Activated CD4-positive, alpha-beta memory T cell treated with anti-CD3 and anti-CD28 coated beads, Interleukin-2, amount 10 ng/mL, durations not matched to agents 7 days and 5 days (primary cell): ENCODE data around the gene HACD2. TPM values are rescaled to one million over a fixed set of nuclear protein-coding genes. Genes with fewer than 3 reads are reported as not detected.

ENCODE experiments used
- CTCF ChIA-PET: fragments of 350-600 bp; sonication (Branson Sonifier 250); formaldehyde crosslinking; loops from one replicate; lab custom pipeline; 2021; ENCODE audit warnings: antibody characterized with exemption, inconsistent platforms; lab: Charles Lee
- POLR2A ChIA-PET: fragments of 350-600 bp; sonication (Branson Sonifier 250); formaldehyde crosslinking; loops from one replicate; lab custom pipeline; 2021; ENCODE audit warnings: antibody characterized with exemption; lab: Charles Lee
- DNase-seq: peaks from one replicate; pipeline ENCODE4 v3.0.0-alpha.2; 2020
- H3K27ac Mint-ChIP-seq: one replicate; pipeline ENCODE4 v1.8.0; 2021; ENCODE audit warnings: mild to moderate bottlenecking, mixed read lengths
- H3K27me3 Mint-ChIP-seq: one replicate; pipeline ENCODE4 v1.8.0; 2021; ENCODE audit warnings: mixed read lengths
- H3K36me3 Mint-ChIP-seq: one replicate; pipeline ENCODE4 v1.8.0; 2021; ENCODE audit warnings: low read depth, mixed read lengths
- H3K4me1 Mint-ChIP-seq: one replicate; pipeline ENCODE4 v1.8.0; 2021; ENCODE audit warnings: mixed read lengths
- H3K4me3 Mint-ChIP-seq: one replicate; pipeline ENCODE4 v1.8.0; 2021; ENCODE audit warnings: mild to moderate bottlenecking, mixed read lengths
- H3K9me3 Mint-ChIP-seq: one replicate; pipeline ENCODE4 v1.8.0; 2021; ENCODE audit warnings: mixed read lengths
- total RNA-seq, 2 experiments: library from RNA; stranded (reverse); gene quantifications; one replicate each; pipeline ENCODE4 v1.2.3, GENCODE V29; 2021

HACD2 gene
- total RNA-seq, 2 experiments from 2014 or later: 21.0 to 23.2 TPM

- Mint-ChIP-seq H3K4me3 (no peak overlapping the region), H3K4me1 (peaks cover 27% of the 10 kb centered on the region), H3K9me3 (peaks cover 4% of the 10 kb centered on the region), H3K36me3 (peaks cover 32% of the 10 kb centered on the region), H3K27me3 (no peaks in the 10 kb centered on the region), H3K27ac (no peak overlapping the region)
- POLR2A ChIA-PET: interaction anchor here (0.6 to 3.2 kb wide), 4 partner anchors 8 to 735 kb away, joined by 3 to 11 read pairs (median 4); no protein-coding TSS in a partner anchor
- DNase-seq: no peak
- CTCF ChIA-PET: interaction anchor here (1.5 to 2.5 kb wide), 2 partner anchors 23 to 58 kb away, joined by 3 to 16 read pairs; no protein-coding TSS in a partner anchor
Measured at GRCh38 chr3:123583561-123583960, 1.3 kb downstream of the HACD2 start.

- ChIA-PET POLR2A (interaction anchor here (0.6 to 1.0 kb wide), 2 partner anchors 13 to 1163 kb away, joined by 3 read pairs; no protein-coding TSS in a partner anchor), CTCF (interaction anchor here (1.0 to 2.5 kb wide), 3 partner anchors 11 to 74 kb away, joined by 3 to 16 read pairs (median 3); no protein-coding TSS in a partner anchor)
- no peaks in the 10 kb centered on the region for H3K9me3 Mint-ChIP-seq
- no peaks in the 10 kb centered on the region for H3K27me3 Mint-ChIP-seq
- H3K27ac Mint-ChIP-seq: no peak overlapping the region
- peaks cover 34% of the 10 kb centered on the region for H3K36me3 Mint-ChIP-seq
- DNase-seq: no peak
- peaks cover 25% of the 10 kb centered on the region for H3K4me1 Mint-ChIP-seq
- no peak overlapping the region for H3K4me3 Mint-ChIP-seq
Measured at GRCh38 chr3:123582315-123582714, 2.5 kb downstream of the HACD2 start.

GRCh38 chr3:123576122-123576521 is 8.7 kb downstream of the HACD2 start:
- no peaks in the 10 kb centered on the region for H3K27me3 Mint-ChIP-seq
- POLR2A ChIA-PET: interaction anchor here (1.6 kb wide), 1 partner anchor 9 kb away, joined by 11 read pairs; the partner anchor contains the start of gene HACD2
- DNase-seq: no peak
- no peak overlapping the region for H3K4me3 Mint-ChIP-seq
- CTCF ChIA-PET: interaction anchor here (1.1 kb wide), 1 partner anchor 16 kb away, joined by 4 read pairs; no protein-coding TSS in a partner anchor
- peaks cover 30% of the 10 kb centered on the region for H3K36me3 Mint-ChIP-seq
- no peak overlapping the region for H3K27ac Mint-ChIP-seq
- no peaks in the 10 kb centered on the region for H3K9me3 Mint-ChIP-seq
- H3K4me1 Mint-ChIP-seq: peaks cover 3% of the 10 kb centered on the region

- Mint-ChIP-seq H3K36me3 (peaks cover 9% of the 10 kb centered on the region), H3K4me1 (peaks cover 3% of the 10 kb centered on the region), H3K4me3 (no peak overlapping the region), H3K27me3 (no peaks in the 10 kb centered on the region), H3K9me3 (no peaks in the 10 kb centered on the region), H3K27ac (no peak overlapping the region)
- ChIA-PET POLR2A (no interaction called here), CTCF (interaction anchor here (0.6 to 1.8 kb wide), 4 partner anchors 13 to 778 kb away, joined by 3 to 8 read pairs (median 4); no protein-coding TSS in a partner anchor)
- no peak for DNase-seq
Measured at GRCh38 chr3:123571973-123572365, 12.9 kb downstream of the HACD2 start.

DNA sequence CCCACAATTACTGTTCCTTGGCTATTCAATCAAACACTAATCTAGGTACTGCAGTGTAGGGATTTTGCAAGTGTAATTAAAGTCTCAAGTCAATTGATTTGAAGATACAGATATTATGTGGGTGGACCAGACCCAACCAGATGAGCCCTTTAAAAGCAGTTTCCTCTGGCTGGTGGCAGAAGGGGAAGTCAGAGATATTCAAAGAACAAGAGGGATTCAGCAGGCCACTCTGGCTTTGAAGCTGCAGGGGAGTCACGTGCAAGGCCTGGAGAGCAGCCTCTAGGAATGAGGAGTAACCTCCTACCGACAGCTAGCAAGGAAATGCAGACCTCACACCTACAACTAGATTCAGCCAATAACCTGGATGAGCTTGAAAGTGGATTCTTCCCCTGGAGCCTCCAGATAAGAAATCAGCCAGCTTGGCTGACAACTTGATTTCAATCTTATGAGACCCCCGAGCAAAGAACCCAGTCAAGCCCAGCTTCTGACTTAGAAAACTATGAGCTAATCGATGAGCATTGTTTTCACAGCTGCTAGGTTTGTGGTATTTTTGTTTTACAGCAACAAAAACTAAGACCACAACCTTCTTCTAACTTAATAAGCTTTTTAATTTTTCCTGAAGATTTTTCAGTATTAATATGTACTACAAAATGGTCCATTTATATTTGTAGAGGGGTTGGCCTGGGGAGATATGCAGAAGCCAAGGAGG is 13.4 kb downstream of the HACD2 start:
- Mint-ChIP-seq H3K27ac (no peak overlapping the region), H3K4me3 (no peak overlapping the region), H3K27me3 (no peaks in the 10 kb centered on the region), H3K36me3 (peaks cover 5% of the 10 kb centered on the region), H3K4me1 (peaks cover 2% of the 10 kb centered on the region), H3K9me3 (no peaks in the 10 kb centered on the region)
- ChIA-PET CTCF (interaction anchor here (0.6 to 1.8 kb wide), 5 partner anchors 11 to 777 kb away, joined by 3 to 8 read pairs (median 3); no protein-coding TSS in a partner anchor), POLR2A (no interaction called here)
- DNase-seq: no peak

- H3K4me3 Mint-ChIP-seq: no peak overlapping the region
- H3K27ac Mint-ChIP-seq: no peak overlapping the region
- no peaks in the 10 kb centered on the region for H3K27me3 Mint-ChIP-seq
- no peak for DNase-seq
- no peaks in the 10 kb centered on the region for H3K9me3 Mint-ChIP-seq
- peaks cover 5% of the 10 kb centered on the region for H3K36me3 Mint-ChIP-seq
- CTCF ChIA-PET: interaction anchor here (0.7 to 1.6 kb wide), 3 partner anchors 9 to 73 kb away, joined by 3 to 8 read pairs (median 4); no protein-coding TSS in a partner anchor
- peaks cover 2% of the 10 kb centered on the region for H3K4me1 Mint-ChIP-seq
- POLR2A ChIA-PET: interaction anchor here (0.6 kb wide), 1 partner anchor 14 kb away, joined by 3 read pairs; no protein-coding TSS in a partner anchor
Measured at GRCh38 chr3:123568875-123569274, 16.0 kb downstream of the HACD2 start.

DNA sequence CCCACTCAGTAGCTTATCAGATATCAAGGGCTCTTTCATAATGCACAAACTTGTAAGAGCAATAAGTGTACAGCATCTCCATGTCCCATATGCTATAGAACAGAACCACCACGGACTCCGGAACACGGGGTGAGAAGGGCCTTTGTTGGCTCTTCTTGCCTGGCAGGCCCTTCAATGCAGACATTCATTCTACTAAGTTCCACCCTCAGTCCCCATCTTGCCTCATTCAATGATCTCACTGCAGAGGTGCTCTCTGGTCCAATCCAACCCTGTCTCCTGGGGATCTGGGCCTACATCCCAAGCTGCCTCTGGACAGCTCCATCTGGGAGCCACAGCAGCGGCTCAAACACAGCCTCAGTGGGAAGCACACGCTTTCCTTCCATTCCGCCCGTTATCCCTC is 16.8 kb downstream of the HACD2 start:
- H3K4me3 Mint-ChIP-seq: no peak overlapping the region
- no peak overlapping the region for H3K27ac Mint-ChIP-seq
- H3K36me3 Mint-ChIP-seq: peaks cover 5% of the 10 kb centered on the region
- H3K27me3 Mint-ChIP-seq: no peaks in the 10 kb centered on the region
- H3K9me3 Mint-ChIP-seq: no peaks in the 10 kb centered on the region
- ChIA-PET POLR2A (no interaction called here), CTCF (interaction anchor here (1.5 to 1.6 kb wide), 2 partner anchors 8 to 9 kb away, joined by 4 to 8 read pairs; no protein-coding TSS in a partner anchor)
- DNase-seq: no peak
- H3K4me1 Mint-ChIP-seq: peaks cover 7% of the 10 kb centered on the region

GRCh38 chr3:123564056-123564455 is 20.8 kb downstream of the HACD2 start:
- H3K4me3 Mint-ChIP-seq: no peak overlapping the region
- no peak overlapping the region for H3K27ac Mint-ChIP-seq
- no peaks in the 10 kb centered on the region for H3K36me3 Mint-ChIP-seq
- H3K4me1 Mint-ChIP-seq: peaks cover 8% of the 10 kb centered on the region
- no peaks in the 10 kb centered on the region for H3K27me3 Mint-ChIP-seq
- POLR2A ChIA-PET: interaction anchor here (0.5 kb wide), 1 partner anchor 993 kb away, joined by 3 read pairs; no protein-coding TSS in a partner anchor
- CTCF ChIA-PET: no interaction called here
- no peak for DNase-seq
- no peaks in the 10 kb centered on the region for H3K9me3 Mint-ChIP-seq

DNA sequence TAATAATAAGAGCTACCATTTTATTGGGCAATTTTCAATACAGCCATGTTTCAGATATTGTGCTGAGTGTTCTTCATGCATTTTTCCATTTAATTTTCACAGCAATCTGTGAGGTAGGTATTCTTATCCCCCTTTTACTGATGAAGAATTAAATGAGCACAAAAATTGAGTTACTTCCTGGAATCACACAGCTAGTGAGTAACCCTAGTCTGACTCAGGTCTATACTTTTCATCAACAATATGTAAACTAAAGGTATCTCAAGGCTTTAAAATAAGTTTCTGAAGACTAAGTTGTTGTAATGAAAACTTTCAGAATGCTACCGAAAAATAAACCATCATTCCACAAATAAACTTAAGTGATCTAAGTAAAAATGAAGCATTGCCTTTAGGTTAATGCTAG is 22.3 kb downstream of the HACD2 start:
- ChIA-PET CTCF (interaction anchor here (1.3 to 5.6 kb wide), 6 partner anchors 9 to 232 kb away, joined by 3 to 27 read pairs (median 8); partner anchors contain the start of genes ADCY5 and HACD2), POLR2A (interaction anchor here (1.6 kb wide), 1 partner anchor 22 kb away, joined by 4 read pairs; no protein-coding TSS in a partner anchor)
- no peak for DNase-seq
- no peaks in the 10 kb centered on the region for H3K9me3 Mint-ChIP-seq
- H3K4me3 Mint-ChIP-seq: no peak overlapping the region
- H3K27ac Mint-ChIP-seq: no peak overlapping the region
- no peaks in the 10 kb centered on the region for H3K27me3 Mint-ChIP-seq
- H3K4me1 Mint-ChIP-seq: peaks cover 8% of the 10 kb centered on the region
- H3K36me3 Mint-ChIP-seq: no peaks in the 10 kb centered on the region

- Mint-ChIP-seq H3K4me3 (no peak overlapping the region), H3K27me3 (no peaks in the 10 kb centered on the region), H3K36me3 (no peaks in the 10 kb centered on the region), H3K4me1 (peaks cover 8% of the 10 kb centered on the region), H3K27ac (no peak overlapping the region), H3K9me3 (no peaks in the 10 kb centered on the region)
- DNase-seq: no peak
- POLR2A ChIA-PET: no interaction called here
- CTCF ChIA-PET: interaction anchor here (0.9 to 5.6 kb wide), 6 partner anchors 23 to 231 kb away, joined by 3 to 27 read pairs (median 8); partner anchors contain the start of genes ADCY5 and HACD2
Measured at GRCh38 chr3:123561188-123561587, 23.7 kb downstream of the HACD2 start.

GRCh38 chr3:123559040-123559861 is 25.6 kb downstream of the HACD2 start:
- POLR2A ChIA-PET: interaction anchor here (1.0 kb wide), 1 partner anchor 25 kb away, joined by 3 read pairs; the partner anchor contains the start of gene HACD2

GRCh38 chr3:123553536-123553935 is 31.3 kb downstream of the HACD2 start:
- H3K36me3 Mint-ChIP-seq: peaks cover 6% of the 10 kb centered on the region
- no peak for DNase-seq
- no peaks in the 10 kb centered on the region for H3K9me3 Mint-ChIP-seq
- H3K27ac Mint-ChIP-seq: no peak overlapping the region
- H3K4me1 Mint-ChIP-seq: no peaks in the 10 kb centered on the region
- H3K4me3 Mint-ChIP-seq: no peak overlapping the region
- CTCF ChIA-PET: interaction anchor here (0.7 to 1.7 kb wide), 4 partner anchors 9 to 31 kb away, joined by 3 to 4 read pairs (median 4); no protein-coding TSS in a partner anchor
- H3K27me3 Mint-ChIP-seq: no peaks in the 10 kb centered on the region
- POLR2A ChIA-PET: no interaction called here

More at GRCh38 chr3:123559040-123559861, 25.6 kb downstream of the HACD2 start:
- no peaks in the 10 kb centered on the region for H3K9me3 Mint-ChIP-seq
- DNase-seq: no peak
- no peak overlapping the region for H3K27ac Mint-ChIP-seq
- no peaks in the 10 kb centered on the region for H3K36me3 Mint-ChIP-seq
- CTCF ChIA-PET: interaction anchor here (0.6 to 5.6 kb wide), 20 partner anchors 8 to 233 kb away, joined by 3 to 27 read pairs (median 4); partner anchors contain the start of genes ADCY5 and HACD2
- no peak overlapping the region for H3K4me3 Mint-ChIP-seq
- peaks cover 8% of the 10 kb centered on the region for H3K4me1 Mint-ChIP-seq
- no peaks in the 10 kb centered on the region for H3K27me3 Mint-ChIP-seq
